ENCODE data around the gene RPL13.
"Not testable (repeated sequence)": the region's sequence is repeated elsewhere in the genome, so short reads cannot be mapped to it uniquely, and the experiment has no call there.

The RPL13 gene

GRCh38 chr16:89563639-89564392 lies 3.3 kb downstream of the RPL13 start:
- DNase-seq (ENCODE audit: low read depth): no peak

- no peak for DNase-seq (ENCODE audit: low read depth)
Measured at GRCh38 chr16:89564476-89565255, 4.2 kb downstream of the RPL13 start.

GRCh38 chr16:89565256-89565505 lies 4.7 kb downstream of the RPL13 start:
- DNase-seq (ENCODE audit: low read depth): no peak

GRCh38 chr16:89565506-89566372 lies 5.3 kb downstream of the RPL13 start:
- no peak for DNase-seq (ENCODE audit: low read depth)

GRCh38 chr16:89567656-89568594 lies 7.4 kb downstream of the RPL13 start:
- no peak for DNase-seq (ENCODE audit: low read depth)

- no peak for DNase-seq (ENCODE audit: low read depth)
Measured at GRCh38 chr16:89569506-89570341, 9.2 kb downstream of the RPL13 start.

GRCh38 chr16:89570342-89570923 lies 10.0 kb downstream of the RPL13 start:
- DNase-seq (ENCODE audit: low read depth): no peak

- not testable (repeated sequence) for DNase-seq (ENCODE audit: low read depth)
Measured at GRCh38 chr16:89570983-89571598, 10.6 kb downstream of the RPL13 start.

- no peak for DNase-seq (ENCODE audit: low read depth)
Measured at GRCh38 chr16:89571636-89572035, 11.2 kb downstream of the RPL13 start.

- DNase-seq (ENCODE audit: low read depth): no peak
Measured at GRCh38 chr16:89572073-89572484, 11.6 kb downstream of the RPL13 start.

- DNase-seq (ENCODE audit: low read depth): no peak
Measured at GRCh38 chr16:89572485-89573205, 12.2 kb downstream of the RPL13 start.

- DNase-seq (ENCODE audit: low read depth): no peak
Measured at GRCh38 chr16:89573826-89574680, 13.6 kb downstream of the RPL13 start.

GRCh38 chr16:89574681-89575246 lies 14.3 kb downstream of the RPL13 start:
- no peak for DNase-seq (ENCODE audit: low read depth)

GRCh38 chr16:89575247-89576152 lies 15.0 kb downstream of the RPL13 start, which contains the start of gene CPNE7:
CPNE7 (plus strand) TSS chr16:89575758; CDS start chr16:89575898, 140 bp downstream.
- DNase-seq (ENCODE audit: low read depth): no peak

- no peak for DNase-seq (ENCODE audit: low read depth)
Measured at GRCh38 chr16:89576153-89577054, 15.9 kb downstream of the RPL13 start.
